Measurements from ENCODE around the gene MASP2.
"Not testable (repeated sequence)": the region's sequence is repeated elsewhere in the genome, so short reads cannot be mapped to it uniquely, and the experiment has no call there.

MASP2 gene

DNA sequence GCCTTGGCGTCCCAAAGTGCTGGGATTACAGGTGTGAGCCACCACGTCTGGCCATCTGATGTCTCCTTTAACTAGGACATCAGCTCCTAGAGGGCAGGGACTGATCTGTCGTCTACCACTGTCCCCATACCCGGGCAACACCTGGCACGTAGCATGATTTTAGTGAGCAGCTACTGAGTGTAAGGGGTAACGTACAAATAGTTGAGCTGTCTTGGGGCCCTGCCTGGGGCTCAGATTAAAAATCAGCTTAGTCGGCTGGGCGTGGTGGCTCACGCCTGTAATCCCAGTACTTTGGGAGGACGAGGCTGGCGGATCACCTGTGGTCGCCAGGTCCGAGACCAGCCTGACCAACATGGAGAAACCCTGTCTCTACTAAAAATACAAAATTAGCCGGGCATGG, 11.0 kb upstream of the MASP2 start:
- DNase-seq = no peak

DNA sequence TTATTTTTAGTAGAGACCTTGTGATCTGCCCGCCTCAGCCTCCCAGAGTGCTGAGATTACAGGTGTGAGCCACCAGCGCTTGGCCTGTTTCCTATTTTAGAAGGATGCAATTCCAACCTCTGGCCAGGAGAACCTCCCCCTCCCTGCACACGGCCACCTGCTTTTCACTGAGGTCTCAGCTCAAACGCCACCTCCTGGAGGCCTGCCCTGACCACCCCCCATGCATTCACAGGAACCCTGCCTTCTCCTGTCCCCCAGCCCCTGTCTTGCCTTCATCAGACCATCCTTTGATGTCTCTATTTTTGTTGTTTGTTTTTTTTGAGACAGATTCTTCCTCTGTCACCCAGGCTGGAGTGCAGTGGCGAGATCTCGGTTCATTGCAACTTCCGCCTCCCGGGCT, 10.4 kb upstream of the MASP2 start:
- DNase-seq = no peak

DNA sequence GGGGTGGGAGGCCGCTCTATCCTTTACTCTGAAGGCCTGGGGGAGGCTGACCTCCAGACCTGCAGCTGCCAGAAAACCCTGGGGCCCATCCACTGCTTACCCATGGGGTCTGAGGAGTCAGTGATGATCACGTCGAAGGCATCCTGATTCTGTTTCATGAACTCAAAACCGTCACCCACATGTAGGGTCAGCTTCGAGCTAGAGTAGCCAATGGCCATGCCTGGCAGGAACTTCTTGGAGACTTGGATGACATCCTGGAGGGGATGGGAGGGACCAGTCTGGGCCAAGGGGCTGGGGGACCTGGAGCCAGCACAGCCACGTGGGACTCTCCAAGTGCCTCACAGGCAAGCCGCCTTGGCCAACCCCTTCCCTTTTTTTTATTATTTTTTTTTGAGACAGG, 9.5 kb upstream of the MASP2 start:
- no peak for DNase-seq

DNA sequence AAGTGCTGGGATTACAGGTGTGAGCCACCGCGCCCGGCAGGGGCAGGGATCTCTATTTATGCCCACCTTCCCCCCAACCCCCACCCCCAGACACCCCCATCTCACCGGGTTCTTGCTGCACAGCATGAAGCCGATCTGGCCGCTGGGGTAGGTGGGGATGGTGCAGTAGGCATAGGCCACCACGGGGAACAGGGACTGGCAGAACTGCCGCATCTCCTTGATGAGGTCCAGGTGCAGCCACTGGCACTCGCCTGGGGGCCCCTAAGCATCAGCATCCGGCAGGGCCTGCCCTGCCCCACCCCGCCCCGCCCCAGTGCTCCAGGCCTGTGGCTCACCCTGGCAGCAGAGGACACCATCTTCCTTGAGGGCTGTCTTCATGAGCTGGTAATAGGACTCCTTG, 8.6 kb upstream of the MASP2 start:
- DNase-seq = no peak

DNA sequence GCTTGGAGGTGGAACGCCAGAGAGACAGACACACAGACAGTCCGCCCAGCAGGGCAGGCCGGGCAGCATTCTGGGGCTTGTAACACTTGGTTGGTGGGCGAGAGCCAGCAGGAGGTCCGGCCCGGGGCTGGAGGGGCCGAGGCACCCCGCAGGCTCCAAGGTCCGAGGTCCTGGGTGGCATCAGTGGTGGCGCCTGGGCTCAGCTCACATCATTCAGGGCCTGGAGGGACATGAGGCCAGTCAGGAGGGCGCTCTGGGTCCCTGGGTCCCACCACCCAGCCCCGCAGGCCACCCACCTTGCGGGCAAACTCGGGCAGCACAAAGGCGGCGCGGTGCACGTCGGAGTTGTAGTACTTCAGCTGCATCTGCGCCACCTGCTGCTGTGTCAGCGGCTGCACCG, 7.6 kb upstream of the MASP2 start:
- no peak for DNase-seq

DNA sequence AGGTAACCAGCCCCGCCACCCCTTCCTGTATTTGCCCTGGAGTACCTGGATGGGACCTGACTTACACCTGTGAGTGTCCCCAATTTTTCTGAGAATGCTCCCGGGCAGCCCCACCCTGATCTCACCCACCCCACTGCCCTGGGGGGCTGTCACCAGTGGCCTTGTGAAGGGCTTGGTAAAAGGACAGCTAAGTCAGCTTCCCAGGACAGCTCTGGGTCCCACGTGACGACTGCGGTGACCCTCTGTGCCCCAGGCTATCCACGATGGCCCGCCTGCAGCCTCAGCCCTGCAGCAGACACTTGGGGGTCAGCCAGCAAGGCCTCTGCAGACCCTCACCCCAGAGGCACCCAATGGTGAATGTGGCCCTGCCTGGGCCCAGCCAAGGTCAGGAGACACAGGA, 7.1 kb upstream of the MASP2 start:
- no peak for DNase-seq

DNA sequence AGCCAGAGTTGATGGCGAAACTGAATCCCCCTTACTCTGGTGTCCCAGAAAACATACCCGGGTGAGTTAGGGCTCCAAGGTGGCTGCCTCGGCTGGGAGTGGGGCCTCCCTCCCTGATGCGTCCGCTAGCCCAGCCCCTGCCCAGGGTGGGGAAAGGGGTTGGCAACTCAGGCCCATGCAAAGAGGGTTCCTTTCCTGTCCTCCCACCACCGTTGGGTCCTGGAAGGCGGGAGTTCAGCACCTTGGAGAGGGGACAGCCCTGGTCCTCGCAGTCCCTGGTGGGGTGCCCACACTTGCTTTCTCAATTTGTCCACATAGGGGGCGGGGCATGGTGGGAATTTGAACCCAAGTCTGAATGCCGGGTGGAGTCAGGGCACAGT, 6.7 kb upstream of the MASP2 start:
- DNase-seq = no peak

DNA sequence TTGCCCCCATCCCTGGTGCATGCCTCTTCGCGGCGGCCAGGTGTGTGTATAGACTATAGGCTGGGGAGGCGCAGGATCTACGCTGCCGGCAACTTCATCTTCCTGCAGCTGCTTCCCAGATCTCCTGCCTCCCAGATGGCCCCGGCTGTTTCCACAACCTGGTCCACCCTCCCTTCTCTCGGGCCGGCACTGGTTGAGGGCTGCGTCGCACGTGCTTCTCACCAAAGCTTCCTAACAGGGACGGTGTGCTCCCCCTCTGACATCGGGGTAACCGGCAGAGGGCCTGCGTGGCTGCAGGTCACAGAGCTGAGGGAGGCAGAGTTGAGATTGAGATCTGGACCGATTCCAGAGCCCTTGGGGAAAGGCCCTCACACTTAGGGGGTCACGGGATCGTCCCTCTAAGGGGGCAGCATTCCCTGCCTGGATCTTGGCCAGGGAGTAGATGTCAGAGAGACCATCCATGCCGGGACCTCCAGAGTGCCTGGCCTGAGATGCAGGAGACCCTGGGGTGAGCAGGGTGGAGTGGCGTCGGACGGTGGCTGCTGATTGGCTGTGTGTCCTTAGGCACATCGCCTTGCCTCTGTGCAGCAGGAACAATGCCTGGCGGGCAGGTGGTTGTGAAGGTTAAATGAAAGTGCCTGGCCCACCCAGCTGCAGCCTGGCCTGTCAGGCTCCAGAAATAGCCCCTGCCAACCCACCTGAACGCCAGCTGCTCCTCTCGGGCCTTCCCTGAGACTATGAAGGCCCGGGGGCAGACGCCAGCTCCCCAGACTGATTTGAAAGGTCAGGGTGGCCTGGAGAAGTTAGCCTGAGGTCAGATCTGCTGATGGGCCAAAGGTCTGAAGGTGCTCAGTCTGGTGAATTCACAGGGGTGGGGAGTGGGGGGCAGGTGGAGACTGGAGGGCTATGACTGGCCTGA, 6.1 kb upstream of the MASP2 start:
- DNase-seq = no peak

DNA sequence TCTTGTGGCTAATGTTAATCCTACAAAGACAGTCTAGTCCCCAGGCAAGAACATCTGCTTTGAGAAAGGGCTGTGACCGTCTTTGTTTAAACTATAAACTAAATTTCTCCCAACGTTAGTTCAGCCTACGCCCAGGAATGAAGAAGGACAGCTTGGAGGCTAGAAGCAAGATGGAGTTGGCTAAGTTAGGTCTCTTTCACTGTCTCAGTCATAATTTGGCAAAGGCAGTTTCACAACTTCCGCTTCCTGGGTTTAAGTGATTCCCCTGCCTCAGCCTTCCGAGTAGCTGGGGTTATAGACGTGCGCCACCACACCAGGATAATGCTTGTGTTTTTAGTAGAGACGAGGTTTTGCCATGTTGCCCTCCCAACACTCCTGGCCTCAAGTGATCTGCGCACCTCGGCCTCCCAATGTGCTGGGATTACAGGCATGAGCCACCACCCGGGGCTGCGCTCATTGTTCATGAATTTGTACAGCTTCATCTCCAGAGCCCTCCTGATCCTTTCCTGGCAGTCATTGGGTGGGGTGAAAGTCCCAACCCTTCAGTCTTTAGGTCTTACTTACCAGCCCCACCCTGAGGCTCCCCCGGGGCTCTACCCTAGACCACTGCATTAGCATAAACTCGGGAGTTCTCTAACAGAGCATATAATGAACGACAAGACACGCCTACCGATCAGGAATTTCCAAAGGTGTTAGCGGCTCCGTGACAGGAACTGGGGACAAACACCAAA, 4.9 kb upstream of the MASP2 start:
- DNase-seq = no peak

DNA sequence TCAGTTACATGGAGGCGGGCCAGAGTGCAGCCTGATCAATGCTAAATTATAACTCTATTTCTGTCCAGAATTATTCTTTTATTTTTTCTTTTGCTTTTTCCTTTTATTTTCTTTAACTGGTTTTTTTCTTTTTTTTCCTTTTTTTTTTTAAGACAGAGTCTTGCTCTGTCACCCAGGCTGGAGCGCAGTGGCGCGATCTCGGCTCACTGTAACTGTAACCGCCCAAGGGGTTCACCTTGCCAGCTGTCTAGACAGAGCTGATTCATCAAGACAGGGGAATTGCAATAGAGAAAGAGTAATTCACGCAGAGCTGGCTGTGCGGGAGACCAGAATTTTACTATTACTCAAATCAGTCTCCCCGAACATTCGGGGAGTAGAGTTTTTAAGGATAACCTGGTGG, 4.1 kb upstream of the MASP2 start:
- DNase-seq = not testable (repeated sequence)

DNA sequence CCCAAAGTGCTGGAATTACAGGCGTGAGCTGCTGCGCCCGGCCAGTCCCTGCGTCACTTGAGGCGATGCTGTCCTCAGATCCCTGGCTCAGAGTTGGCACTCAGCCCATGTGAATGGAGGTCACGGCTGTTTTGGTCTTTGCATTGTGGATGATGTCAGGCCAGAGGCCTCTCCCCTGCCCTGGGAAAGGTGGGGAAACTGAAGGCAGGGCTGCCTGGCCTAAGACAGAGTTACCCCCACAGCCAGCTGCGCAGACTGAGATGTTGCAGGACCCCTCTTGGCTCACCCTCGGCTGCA, 821 bp downstream of the MASP2 start:
- no peak for DNase-seq

DNA sequence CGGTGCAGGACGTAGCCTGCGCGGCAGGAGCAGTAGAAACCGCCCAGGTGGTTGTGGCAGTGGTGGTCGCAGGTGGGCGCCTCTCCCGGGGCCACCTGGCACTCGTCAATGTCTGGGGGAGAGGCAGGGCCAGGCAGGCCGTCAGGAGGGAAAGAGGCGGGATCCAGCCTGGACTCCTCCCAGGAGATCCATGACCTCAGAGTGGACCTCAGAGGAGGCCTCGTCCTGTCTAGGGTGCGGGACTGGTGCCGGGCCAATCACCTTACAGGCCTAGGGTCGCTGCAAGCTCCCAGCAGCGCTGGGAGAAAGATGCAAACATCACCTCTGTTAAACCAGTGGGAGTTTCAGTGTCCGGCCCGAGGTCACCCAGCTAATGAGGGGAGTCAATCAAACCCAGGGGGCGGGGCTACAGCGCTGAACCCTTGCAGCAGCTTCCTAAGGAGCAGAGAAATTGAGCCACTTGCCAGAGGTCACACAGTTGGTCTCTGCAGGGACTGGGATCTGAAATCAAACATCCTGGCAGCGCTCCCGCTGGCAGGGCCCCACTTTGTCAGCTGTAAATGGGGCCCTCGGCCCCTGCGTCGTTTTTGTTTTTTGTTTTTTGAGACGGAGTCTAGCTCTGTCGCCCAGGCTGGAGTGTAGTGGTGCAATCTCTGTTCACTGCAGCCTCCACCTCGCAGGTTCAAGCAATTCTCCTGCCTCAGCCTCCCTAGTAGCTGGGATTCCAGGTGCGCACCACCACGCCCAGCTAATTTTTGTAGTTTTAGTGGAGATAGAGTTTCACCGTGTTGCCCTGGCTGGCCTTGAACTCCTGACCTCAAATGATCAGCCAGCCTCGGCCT, 1.4 kb downstream of the MASP2 start:
- DNase-seq = no peak

DNA sequence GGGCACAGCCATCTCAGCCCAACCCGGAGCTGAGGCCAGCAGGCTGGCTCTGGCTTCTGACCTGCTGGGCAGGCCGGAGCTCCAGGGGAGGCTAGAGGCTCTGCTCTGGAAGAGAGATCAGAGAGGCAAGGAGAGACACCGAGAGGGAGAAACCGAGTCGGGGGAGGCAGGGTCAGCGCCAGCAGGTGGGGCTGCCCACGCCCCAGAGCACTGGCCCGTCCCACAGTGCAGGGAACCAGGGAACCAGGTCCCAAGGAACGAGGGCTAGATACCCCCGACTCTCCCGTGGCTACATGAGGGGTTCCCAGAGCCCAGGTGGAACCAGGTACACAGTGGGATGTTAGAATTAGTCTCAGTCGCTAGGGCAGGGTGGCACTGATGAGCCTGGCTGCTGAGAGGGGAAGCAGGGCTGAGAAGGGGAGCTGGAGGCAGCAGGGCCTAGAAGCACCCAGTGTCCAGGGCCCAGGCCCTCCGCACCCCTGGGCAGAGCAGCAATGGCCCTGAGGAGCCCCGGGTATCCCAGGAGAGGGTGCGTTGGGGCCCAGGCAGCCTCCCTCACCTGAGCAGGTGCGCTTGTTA, 2.1 kb downstream of the MASP2 start:
- no peak for DNase-seq

DNA sequence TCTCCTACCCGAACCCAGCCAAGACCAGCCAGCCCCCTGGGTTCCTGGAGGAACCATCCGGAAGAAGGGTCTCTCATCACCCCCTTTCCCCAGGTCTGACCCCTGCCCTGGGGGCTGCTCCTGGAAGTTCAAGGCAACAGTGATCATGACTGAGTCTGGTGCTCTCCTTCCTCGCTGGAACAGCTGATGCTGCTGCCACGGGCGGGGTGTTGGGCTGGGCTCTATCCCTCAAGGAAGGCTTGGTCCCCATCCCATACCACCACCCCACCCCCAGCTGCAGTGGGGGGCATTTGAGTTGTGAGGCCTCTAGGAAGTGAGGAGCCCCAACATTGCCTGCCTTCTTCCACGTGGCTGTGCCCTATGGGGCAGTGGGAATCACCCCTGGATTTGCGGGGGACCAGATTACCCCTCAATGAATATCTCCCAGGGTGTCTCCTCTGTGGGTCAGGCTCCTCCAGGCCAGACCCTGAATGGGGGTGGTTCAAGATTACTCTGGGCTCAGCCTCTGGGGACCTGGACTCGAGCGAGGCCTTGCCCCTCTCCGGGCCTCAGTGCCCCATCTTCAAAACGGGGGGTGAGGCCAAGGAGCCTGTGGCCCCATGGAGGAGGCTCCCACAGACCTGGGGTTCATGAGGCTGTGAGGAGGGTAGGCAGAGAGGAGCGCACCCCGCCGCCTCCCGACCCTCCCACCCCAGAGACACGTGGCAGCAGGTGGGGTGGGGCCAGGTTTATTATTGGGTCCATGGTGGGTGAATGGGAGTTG, 2.8 kb downstream of the MASP2 start:
- DNase-seq = no peak

DNA sequence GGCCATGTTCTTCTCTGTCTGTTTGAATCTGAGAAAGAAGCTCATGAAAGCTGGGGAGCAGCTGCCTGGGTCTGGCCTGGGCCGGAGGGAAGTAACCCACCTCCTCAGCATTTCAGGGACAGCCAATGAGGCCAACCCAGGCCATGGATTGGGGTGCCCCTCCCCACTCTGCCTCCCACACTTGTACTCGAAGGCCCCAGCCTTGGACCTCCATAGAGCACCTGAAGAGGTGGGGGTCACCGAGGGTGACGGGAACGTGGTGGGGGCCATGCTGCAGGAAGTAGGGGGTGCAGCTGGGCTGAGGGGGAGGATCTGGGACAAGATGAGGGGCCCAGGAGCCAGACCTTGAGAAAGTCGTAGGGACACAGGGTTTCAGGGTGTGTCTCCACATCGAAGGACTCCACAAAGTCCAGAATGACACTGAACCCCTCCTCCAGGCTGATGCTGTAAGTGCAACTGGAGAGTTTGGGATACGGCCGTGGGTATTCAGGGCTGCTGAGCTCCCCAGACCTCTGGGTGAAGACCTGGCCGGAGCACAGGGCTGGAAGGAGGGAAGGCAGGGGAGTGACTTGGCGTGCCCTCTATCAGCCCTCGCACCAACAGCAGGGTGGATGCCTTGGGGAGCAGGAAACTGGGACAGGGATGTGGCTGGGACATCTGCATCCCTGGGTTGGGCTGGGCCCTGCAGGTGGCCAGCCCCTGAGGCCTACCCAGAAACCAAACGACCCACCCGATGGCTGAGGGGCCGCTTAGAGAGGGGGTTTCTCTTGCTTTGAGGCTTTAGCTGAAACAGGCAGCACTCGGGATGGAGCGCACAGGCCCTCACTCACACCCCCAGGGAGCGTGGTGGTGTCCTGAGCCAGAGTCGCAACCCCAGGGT, 3.8 kb downstream of the MASP2 start:
- DNase-seq = no peak

DNA sequence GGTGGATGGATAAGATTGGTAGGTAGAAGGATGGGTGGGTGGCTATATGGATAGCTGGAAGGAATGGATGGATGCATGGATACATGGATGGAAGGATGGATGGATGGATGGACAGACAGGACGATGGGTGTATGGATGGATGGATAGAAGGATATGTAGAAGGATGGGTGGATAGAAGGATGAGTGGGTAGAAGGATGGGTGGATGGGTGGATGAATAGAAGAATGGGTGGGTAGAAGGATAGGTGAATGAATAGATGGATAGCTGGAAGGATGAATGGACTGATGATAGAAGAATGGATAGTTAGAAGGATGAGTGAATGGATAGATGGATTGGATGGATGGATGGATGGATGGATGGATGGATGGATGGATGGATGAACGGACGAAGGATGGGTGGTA, 5.0 kb downstream of the MASP2 start:
- no peak for DNase-seq

DNA sequence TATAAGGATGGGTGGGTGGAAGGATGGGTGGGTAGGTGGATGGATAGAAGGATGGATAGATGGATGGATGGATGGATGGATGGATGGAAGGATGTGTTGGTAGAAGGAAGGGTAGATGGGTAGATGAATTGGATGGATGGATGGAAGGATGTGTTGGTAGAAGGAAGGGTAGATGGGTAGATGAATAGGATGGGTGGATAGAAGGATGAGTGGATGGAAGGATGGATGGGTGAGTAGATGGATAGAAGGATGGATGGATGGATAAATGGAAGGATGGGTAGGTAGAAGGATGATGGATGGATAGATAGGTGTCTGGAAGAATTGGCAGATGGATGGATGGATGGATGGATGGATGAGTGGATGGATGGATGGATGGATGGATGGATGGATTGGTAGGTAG, 6.0 kb downstream of the MASP2 start:
- no peak for DNase-seq

DNA sequence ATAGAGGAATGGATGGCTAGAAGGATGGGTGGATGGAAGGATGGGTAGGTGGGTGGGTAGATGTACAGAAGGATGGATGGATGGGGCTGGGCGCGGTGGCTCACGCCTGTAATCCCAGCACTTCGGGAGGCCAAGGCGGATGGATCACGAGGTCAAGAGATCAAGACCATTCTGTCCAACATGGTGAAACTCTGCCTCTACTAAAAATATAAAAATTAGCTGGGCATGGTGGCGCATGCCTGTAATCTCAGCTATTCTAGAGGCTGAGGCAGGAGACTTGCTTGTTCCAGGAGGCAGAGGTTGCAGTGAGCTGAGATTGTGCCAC, 7.0 kb downstream of the MASP2 start:
- DNase-seq = not testable (repeated sequence)

DNA sequence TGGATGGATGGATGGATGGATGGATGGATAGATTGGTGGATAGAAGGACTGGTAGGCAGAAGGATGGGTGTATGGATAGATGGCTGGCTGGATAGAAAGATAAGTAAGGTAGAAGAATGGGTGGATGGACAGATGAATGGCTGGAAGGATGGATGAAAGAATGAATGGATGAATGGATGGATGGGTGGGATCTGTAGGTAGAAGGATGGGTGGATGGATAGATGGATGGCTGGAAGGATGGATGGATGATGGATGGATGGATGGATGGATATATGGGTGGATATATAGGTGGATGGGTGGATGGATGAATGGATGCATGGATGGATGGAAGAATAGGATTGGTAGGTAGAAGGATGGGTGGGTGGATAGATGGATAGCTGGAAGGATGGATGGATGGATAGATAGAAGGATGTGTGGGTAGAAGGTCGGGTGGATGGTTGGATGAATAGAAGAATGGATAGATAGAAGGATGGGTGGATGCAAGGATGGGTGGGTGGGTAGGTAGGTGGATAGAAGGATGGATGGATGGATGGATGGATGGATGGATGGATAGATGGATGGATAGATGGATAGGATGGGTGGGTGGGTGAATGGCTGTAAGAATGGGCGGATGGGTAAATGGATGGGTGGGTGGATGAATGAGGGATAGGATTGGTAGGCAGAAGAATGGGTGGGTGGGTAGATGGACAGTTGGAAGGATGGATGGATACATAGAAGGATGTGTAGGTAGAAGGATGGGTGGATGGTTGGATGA, 7.5 kb downstream of the MASP2 start:
- DNase-seq = no peak

DNA sequence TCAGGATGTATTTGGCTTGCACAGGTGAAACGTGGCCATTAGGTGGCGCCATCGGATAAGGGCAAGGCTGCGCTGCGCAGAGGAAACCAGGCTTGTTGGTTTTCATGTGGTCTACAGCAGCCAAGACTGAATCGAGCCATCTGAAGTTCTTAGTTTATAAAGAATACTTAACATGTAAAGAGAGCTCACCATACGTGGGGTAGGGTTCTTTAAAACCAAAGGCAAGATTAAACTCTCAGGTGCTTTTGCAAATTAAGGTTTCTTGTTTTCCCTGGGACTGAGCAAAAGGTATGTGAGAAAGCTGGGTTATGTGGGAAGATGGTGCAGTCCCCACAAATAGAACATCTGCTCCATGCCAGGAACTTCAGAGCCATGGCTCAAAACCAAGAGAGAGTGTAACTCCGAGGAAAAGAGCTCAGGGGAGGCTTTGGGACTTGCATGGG, 9.3 kb downstream of the MASP2 start:
- peak; percentile 76 for DNase-seq
